NK-92 (cell line): ENCODE measurements around the gene PRKD1.

Experiments
- DNase-seq: peaks from one replicate; lab custom pipeline; 2025; ENCODE audit not compliant: unreplicated experiment; lab: John Stamatoyannopoulos, UW

PRKD1 gene

DNA sequence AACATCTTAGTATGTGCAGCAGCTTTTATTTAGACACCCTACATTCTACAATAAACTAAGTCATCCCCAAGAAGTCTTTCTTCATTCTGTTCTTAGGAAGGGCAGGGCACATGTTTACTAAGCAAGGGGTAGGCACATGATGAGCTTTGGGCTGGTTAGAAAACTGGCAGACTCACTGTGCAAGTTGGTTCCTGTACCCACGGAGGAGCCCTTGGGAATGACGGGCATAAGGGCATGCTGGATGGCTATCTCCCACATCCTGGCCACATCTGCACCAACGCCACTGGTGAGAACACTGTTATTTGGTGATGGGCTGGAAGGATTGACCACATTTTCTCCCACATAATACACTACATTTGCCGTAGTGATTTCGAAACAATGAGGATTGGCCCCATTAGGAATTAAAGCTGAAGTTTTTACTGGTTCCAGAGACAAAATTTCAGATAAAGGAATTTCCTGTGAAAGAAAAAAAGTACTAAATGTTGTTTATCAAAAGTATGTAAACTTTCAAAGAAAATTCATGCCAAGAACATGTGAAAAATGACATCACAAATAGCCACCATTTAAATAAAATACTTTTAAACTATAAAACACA lies 297.0 kb downstream of the PRKD1 start:
- DNase-seq, result no peak

DNA sequence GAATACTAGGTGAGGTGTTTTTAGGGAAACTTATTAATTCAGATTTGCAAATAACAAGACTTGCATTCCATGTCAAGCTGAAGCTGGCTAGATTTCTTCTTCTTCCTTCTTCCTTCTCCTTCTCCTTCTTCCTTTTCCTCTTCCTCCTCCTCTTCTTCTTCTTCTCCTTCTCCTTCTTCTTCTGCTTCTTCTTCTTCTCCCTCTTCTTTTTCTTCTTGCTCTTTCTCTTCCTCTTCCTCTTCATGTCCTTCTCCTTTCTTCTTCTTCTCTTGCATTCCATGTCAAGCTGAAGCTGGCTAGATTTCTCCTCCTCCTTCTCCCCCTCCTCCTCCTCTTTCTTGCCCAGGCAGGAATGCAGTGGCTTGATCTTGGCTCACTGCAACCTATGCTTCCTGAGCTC lies 297.8 kb downstream of the PRKD1 start:
- DNase-seq, result no peak

DNA sequence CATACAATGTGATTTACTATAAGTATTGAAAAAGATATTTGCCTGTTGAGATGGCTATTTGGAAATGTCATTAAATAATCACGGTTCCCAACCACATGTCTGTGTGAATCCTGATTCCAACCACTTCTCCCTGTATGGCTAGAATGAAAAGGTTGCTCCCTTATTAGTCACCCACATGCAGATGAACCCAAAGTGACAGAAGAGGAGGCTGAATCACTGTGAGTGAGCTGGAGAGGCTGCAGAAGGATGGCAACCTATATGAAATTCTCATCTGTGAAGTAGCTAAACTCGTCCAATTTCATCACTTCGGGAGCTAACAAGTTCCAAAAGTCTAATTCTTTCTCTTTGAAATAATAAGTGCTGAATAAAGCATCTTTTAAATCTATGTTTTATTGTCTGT lies 300.5 kb downstream of the PRKD1 start:
- no peak for DNase-seq

DNA sequence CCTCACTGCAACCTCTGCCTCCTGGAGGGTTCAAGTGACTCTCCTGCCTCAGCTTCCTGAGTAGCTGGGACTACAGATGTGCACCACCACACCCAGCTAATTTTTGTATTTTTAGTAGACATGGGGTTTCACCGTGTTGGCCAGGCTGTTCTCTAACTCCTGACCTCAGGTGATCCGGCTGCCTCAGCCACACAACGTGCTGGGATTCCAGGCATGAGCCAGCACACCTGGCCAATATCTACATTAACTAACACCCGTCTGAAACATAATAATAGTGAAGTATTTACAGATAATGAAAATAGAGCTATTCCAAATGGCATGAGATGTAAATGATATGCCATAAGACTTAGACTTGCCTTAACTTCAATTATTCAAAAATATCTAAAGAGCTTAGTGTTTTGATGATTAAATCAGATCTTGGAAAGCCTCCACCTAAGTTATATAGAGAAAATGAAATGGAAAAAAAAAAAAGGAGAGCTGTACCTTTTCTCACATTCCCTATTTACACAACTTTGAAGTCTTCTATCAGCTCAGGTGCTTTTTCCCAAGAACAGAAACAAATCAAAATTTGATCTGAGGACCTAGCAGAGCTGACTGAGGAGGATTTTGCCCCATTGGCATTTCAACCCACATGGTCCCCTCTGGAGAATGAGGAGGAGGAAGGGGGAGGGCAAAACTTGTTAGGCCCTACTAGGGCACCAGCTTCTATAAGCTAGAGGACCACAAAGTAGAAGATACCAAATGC lies 309.2 kb downstream of the PRKD1 start:
- DNase-seq, result no peak

DNA sequence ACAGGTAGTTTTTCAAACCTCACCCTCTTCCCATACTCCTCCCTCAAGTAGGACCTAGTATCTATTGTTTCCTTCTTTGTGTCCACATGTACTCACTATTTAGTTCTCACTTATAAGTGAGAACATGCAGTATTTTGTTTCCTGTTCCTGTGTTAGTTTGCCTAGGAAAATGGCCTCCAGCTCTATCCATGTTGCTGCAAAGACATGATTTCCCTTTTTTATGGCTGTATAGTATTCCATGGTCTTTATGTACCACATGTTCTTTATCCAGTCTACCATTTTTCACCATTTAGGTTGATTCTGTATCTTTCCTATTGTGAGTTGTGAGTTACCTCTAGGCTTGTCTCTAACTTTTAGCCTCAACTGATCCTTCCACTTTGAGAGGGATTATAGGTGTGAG lies 310.7 kb downstream of the PRKD1 start:
- no peak for DNase-seq

DNA sequence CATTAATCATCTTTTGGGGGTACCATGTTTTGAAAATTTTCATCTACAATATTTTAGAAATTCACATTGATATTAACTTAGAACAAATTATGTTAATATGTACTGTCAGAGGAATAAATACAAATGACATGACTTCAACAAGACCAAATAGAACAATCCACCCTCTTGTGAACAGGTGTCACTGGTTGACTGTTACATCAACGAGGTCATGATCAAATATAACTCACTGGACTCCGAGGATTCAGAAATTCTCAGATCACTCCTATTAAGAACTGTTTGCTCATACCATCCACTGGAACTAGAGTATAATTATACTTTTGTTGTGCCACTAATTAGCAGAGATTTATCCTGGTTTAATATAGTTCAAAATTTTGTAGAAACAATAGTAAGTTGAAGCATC lies 318.8 kb downstream of the PRKD1 start:
- DNase-seq, result no peak

DNA sequence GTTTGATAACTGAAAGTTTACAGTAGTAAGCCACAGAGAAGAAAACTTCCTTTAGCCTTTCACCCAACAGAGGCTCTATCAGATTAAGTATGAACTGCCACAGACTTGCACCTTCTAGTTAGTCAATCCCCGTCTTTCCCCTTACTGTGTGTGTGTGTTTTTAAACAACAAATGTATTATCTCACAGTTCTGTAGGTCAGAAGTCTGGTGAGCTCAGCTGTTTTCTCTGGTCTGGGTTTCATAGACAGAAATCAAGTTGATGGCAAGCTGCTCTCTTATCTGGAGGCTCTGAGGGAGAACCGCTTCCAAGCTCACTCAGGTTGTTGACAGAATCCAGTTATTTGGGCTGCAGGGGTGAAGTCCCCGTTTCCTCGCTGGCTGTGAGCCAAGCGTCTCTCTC lies 320.5 kb downstream of the PRKD1 start:
- DNase-seq, result no peak

DNA sequence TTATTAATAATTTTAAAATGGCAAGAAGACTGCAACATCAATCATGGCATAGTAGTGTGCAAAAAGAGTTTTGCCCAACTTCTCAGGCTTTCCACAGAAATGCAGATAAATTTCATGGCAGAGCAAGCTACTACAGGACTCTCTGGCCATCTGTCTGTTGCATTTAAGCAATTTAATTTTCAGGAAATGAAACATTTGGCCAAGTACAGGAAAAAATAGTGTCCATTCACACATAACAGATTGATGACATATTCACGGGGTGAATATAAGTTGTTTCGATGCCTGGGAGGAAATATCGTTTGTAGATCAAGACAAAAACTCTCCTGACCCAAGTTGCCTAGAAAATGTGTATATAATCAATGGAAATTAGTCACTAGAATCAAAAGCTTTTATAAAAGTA lies 324.0 kb downstream of the PRKD1 start:
- no peak for DNase-seq

DNA sequence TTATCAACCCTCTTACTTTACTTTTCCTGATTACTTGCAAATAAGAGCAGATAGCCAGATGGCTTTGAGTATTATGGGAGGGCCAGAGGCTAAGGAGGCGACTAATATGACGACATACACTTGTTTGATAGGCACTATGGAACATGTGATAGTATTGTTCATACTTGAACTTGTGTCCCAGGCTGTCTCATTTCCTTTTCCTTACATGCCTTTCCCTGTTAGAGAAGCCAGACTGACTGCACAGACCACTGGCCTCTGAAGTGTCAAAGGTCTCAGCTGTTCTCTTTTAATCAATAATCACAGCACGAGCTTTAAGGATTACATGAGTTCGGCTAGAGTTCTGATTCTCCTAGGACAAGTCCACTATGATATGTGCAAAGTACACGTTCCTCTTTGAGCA lies 326.0 kb downstream of the PRKD1 start:
- DNase-seq, result no peak

DNA sequence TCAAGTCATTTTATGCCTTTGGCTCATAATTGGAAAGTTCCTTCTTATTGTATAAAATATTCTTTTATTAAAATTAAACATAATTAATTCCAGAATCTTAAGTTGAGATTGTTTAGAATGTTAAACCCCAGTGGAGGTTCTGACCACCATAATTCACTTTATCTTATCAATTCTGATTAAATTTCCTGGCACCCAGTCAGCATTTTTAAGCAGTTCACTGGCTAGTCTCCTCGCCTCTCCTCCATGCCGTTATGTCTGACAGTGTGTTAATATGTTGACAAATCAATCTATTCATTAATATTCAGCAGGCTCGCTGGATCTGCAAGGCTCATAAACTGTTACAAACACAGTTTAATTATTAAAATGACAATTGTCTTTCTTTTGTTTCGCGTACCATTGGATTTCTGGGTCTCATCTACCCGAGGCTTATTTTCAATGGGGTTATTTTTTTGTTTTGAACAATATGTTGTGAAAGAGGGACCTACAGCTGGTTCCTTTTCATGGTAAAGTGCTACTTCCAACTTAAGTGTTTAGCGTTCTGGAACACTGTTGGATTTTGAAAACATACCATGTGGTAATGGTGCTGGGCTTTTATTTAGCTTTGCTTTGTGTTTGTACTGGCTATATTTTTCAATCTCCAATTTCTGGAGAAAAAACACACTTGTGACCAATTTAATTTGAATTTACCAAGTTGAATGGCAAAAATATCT lies 339.7 kb downstream of the PRKD1 start:
- no peak for DNase-seq

DNA sequence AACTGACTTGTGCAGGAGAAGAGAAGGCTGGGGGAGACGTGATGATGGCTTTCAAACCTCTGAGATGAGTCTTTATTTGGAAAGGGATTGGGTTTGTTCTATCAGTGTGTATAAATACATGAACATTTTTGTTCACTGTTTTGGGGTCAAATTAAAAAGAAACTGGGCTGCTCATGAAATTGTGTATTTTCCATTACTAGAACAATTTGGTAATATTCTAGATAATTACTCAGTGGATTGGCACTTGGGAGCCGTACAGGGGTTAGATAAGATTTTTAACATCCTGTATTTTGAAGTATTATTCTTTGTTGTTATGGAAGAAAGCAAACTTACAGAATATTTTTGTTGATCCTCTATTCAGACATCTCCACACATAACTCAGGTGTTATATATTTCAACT lies 340.6 kb downstream of the PRKD1 start:
- no peak for DNase-seq

DNA sequence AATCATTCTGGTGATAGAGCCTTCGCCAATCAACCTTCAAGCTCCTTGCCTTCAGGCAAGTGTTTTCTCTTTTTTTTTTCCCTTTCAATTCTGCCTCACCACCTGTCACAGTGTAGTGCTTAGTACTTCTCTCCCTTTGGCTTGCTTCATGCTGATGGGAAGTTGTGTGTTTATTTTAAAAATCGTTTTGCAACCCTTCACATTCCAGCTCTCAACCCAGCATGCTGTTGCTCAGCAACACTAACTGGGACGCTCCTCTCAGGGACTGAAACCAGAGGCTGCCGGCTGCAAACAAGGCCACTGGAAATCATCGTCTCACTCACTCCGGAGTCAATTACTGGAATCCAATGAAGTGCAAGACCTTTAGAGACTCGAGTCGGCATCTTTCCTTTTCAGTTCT lies 342.7 kb downstream of the PRKD1 start:
- no peak for DNase-seq

DNA sequence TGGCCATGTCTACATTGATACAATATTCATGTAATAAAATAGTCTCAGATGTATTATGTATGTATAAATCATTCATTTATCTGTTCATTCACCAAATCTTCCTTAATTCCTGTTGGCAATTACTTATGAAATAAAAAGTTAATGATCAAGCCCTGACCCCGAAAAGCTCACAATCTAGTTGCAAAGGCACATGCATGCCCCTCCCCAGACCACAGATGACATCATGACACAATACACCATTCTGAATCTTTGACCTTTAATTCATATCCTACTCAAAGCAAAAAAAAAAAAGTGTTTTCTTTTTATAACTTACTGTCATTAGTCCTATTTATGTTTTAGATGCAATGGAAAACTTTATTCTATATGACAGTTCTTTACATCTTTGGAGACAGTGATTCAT lies 346.9 kb downstream of the PRKD1 start:
- DNase-seq, result no peak

DNA sequence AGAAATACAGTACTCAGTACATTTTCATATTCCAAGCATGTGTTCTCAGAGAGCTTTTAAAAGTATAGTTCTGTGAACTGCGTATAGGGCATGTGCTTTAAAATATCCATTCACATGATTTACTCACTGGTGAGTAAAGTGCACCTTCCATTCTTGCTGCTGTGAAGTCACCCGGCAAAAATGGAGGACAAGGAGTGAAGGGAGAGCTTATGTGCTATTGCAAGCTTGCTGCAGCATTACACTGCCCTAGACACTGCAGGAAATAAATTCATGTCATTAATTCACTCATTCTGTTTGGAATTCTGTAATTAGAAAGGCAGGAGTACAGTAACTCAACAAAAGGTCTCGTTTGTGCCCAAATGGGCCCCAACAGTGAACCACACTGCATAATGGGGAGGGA lies 347.8 kb downstream of the PRKD1 start:
- DNase-seq, result no peak

DNA sequence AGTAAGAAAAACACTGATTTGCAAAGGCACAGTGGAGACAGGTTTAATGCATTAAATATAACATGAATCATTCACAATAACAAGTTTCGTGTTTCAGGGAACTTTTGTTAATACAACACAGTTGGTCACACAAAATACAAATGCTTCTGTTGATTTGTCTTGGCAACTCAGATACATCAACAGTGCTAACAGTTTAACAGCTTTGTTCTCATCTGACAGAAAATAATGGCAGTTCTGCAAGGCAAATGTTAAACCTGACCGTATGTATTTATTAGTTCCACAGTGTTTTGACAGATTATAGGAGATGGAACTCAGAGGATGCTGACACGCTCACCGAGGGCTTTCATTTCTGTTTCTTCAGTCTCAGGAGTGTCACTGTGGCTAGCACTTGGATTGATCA lies 350.7 kb downstream of the PRKD1 start:
- DNase-seq, result no peak

DNA sequence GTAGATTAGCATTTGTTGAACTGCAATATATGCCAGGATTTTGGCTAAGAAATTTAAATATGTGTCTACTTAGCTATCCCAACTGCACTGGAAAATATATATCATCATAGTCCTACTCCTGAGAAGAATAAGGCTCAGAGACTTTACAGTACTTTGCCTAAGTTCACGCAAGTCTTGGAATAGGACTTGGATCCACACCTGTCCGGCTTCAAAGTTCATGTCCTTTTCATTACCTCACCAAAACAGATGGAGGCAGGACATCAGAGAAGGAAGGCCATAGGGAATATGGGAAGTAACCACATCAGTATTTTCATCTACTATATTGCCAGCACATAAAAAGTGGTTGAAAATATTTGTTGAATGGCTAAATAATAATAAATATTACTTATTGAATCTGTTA lies 358.5 kb downstream of the PRKD1 start:
- DNase-seq, result no peak

DNA sequence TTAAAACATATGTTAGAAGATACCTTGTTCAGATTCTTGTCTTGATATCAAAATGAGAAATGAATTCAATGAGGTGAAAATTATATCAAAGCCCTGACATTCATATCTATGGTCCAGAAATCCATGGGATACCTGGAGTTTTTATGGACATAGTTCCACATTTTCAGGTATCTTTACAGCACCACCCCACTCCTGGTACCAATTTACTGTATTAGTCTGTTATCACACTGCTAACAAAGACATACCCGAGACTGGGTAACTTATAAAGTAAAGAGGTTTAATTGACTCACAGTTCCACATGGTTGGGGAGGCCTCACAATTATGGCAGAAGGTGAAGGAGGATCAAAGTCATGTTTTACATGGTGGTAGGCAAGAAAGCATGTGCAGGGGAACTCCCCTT lies 361.5 kb downstream of the PRKD1 start:
- DNase-seq, result no peak

DNA sequence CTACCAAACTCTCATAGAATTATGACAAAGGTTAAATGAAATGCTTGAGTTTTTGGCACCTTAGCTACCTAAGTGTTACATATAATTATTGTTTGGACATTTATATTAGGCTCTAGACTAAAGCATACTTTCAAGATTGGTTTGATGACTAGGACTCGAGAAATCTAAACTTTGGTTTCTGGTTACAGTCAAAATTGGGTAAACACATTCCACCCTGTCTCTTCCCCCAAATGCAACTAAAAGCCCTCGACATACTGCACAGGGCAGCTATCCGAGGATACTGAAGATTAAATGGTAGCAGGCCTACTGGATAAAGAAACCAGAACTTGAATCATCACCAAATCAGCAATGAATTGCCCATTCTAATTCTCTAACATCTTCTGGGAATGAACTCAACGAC lies 369.1 kb downstream of the PRKD1 start:
- no peak for DNase-seq

DNA sequence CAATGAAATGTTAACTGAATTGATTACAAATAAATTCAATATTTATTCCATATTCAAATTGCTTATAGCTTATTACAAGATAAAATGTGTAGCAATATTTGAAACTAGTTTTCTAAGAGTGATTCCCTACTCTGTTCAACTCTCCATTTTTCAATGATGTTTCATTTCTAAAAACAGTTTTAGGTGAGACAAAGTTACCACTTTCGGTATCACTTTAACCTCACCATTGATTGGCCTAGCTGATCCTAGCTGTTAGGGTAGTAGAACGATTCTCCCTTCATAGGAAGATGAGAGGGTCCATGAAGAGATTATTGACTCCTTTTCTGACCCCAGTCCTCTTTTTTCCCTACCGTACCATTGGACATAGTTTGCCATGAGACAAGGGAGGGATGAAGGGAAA lies 373.3 kb downstream of the PRKD1 start:
- no peak for DNase-seq

DNA sequence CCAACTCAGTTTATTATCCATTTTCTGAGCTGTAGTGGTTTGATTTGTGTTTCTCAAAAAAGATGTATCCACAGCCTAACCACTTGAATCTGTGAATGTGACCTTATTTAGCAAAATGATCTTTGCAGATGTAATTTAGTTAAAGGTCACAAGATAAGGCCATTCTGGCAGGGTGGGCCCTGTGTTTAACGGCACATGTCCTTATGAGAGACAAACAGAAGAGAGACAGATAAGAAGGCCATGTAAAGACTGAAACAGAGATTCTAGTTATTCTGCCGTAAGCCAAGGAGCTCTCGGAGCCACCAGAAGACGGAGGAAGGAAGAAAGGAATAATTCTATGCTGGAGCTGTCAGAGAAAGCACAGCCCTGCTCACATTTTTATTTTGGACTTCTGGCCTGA lies 374.2 kb downstream of the PRKD1 start:
- no peak for DNase-seq

DNA sequence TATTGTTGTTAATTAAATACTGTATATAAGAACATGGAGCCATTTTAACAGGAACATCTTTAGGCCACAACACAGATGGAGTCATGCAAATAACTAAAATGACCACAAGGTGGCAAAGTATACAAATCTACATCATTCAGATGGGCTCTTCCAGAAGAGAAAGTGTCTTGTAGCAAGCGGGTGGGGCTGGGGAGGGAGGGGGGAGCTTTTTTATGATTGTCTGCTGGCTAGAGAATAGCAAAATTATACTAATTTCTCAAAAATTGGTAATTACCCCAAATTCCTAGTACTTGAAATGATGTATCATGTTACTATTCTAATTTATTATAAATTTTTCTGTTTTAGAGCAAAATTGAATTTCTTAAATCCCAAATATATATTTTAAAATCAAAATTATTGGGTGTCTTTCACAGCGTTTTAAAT lies 378.7 kb downstream of the PRKD1 start:
- no peak for DNase-seq

DNA sequence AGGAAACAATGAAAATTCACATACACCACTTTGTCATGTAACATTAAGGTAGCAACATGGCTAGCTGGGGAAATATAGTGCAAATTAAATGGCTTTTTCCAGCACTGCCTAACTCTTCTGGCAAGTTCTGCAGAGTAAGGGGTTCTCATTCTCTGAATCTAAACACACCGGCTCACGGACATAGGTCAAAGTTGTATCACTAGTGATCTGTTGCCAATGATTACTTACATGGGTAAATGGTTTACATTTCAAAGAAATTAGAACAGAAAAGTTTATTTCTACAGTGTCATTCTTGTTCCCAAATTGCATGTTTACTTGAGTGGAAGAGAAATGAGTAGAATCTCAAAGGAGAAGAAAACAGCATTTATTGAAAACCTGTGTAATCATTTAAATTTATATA lies 381.9 kb downstream of the PRKD1 start:
- DNase-seq, result no peak
